Spleen (tissue), 7 donors: ENCODE results near the gene TTN.

Source experiments
- POLR2A ChIP-seq, 3 donors: fragments of 450-650 bp; IDR thresholded peaks; one replicate each; pipeline ENCODE4 v1.5.1; 2017; ENCODE audit warnings: antibody characterized with exemption in 3 of 3, mild to moderate bottlenecking in 1 of 3
- POLR2AphosphoS5 ChIP-seq, 3 donors: sonication (generic); formaldehyde crosslinking; IDR thresholded peaks; one replicate each; pipeline ENCODE4 v1.5.1; 2017; ENCODE audit warnings: antibody characterized with exemption in 3 of 3
- TF ChIP-seq, protein P1 (sequence below), 11 experiments: fragments of 200-600 bp in 7 of 11; fragments of 450-650 bp in 4 of 11; sonication (generic) in 4 of 11; IDR thresholded peaks in 8 of 11; conservative IDR thresholded peaks in 3 of 11; 1 replicate in 7 of 11; 2 replicates in 4 of 11; pipeline versions ENCODE4 v1.4.0 to v1.8.0; 2016 to 2021; ENCODE audit warnings: antibody characterized with exemption in 11 of 11, inconsistent platforms in 4 of 11, mild to moderate bottlenecking in 1 of 11
- donor health status: DM: no; HTN: no; CAD: no; lungs with moderate emphysema.
- donor health status: DM: no; HTN: no; CAD: no.
- donor health status: DM: no; HTN: no; CAD: no.

GRCh38 chr2:178478130-178478438 lies 329.1 kb downstream of the TTN start:
- TF ChIP-seq, protein P1, sequence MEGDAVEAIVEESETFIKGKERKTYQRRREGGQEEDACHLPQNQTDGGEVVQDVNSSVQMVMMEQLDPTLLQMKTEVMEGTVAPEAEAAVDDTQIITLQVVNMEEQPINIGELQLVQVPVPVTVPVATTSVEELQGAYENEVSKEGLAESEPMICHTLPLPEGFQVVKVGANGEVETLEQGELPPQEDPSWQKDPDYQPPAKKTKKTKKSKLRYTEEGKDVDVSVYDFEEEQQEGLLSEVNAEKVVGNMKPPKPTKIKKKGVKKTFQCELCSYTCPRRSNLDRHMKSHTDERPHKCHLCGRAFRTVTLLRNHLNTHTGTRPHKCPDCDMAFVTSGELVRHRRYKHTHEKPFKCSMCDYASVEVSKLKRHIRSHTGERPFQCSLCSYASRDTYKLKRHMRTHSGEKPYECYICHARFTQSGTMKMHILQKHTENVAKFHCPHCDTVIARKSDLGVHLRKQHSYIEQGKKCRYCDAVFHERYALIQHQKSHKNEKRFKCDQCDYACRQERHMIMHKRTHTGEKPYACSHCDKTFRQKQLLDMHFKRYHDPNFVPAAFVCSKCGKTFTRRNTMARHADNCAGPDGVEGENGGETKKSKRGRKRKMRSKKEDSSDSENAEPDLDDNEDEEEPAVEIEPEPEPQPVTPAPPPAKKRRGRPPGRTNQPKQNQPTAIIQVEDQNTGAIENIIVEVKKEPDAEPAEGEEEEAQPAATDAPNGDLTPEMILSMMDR (IDR thresholded peaks at IDR 0.05 in 8 of 11, conservative IDR thresholded peaks at IDR 0.05 in 3 of 11): no peak
- TF ChIP-seq POLR2A (IDR thresholded peaks at IDR 0.05) (no peak), POLR2AphosphoS5 (IDR thresholded peaks at IDR 0.05) (no peak)
